HepG2 (cell line): ENCODE measurements around the gene HSD11B1L. TPM values are rescaled to one million over a fixed set of nuclear protein-coding genes. Genes with fewer than 3 reads are reported as not detected.
A peak's percentile ranks its signal among the peaks of the same experiment; 100 is the strongest.

Source experiments
- ARNT ChIP-seq: fragments of 450-650 bp; IDR thresholded peaks from 2 replicates; pipeline ENCODE4 v1.6.1; 2017
- ATAD3A ChIP-seq: sonication (generic); formaldehyde crosslinking; IDR thresholded peaks from 2 replicates; pipeline ENCODE4 v1.4.0; 2020; ENCODE audit warnings: missing genetic modification reagents
- CHCHD3 ChIP-seq: sonication (generic); formaldehyde crosslinking; IDR thresholded peaks from 2 replicates; pipeline ENCODE4 v1.8.0; 2022; ENCODE audit warnings: mild to moderate bottlenecking, missing genetic modification reagents, moderate library complexity
- HCFC1 ChIP-seq: fragments of 150-350 bp; IDR thresholded peaks from 2 replicates; pipeline ENCODE4 v1.6.1; 2014; ENCODE audit warnings: low read depth, low read length
- MXI1 ChIP-seq: IDR thresholded peaks from 3 replicates; pipeline ENCODE4 v1.6.1; 2012; ENCODE audit warnings: low read depth, low read length, inconsistent platforms, borderline replicate concordance
- NPAS2 ChIP-seq: sonication (generic); formaldehyde crosslinking; IDR thresholded peaks from 2 replicates; pipeline ENCODE4 v1.8.0; 2022; ENCODE audit warnings: mild to moderate bottlenecking, missing genetic modification reagents, borderline replicate concordance
- ONECUT2 ChIP-seq: sonication (generic); formaldehyde crosslinking; IDR thresholded peaks from 2 replicates; pipeline ENCODE4 v1.4.0; 2020; ENCODE audit warnings: missing genetic modification reagents
- PTBP1 ChIP-seq: fragments of 200-400 bp; formaldehyde crosslinking; IDR thresholded peaks from 2 replicates; pipeline ENCODE4 v1.6.1; 2018; ENCODE audit warnings: low read length, low read depth; ENCODE audit not compliant: poor library complexity, severe bottlenecking
- RXRB ChIP-seq: IDR thresholded peaks from 2 replicates; pipeline ENCODE4 v1.6.1; 2016; ENCODE audit warnings: borderline replicate concordance, missing genetic modification reagents, missing compliant biosample characterization
- SMARCE1 ChIP-seq: fragments of 450-650 bp; IDR thresholded peaks from 2 replicates; pipeline ENCODE4 v1.6.1; 2017; ENCODE audit warnings: borderline replicate concordance
- ZNF30 ChIP-seq: sonication (generic); formaldehyde crosslinking; IDR thresholded peaks from 2 replicates; pipeline ENCODE4 v1.5.0; 2020; ENCODE audit warnings: mild to moderate bottlenecking, missing genetic modification reagents
- ZNF547 ChIP-seq: sonication (generic); formaldehyde crosslinking; IDR thresholded peaks from 2 replicates; pipeline ENCODE4 v1.5.1; 2020; ENCODE audit warnings: mild to moderate bottlenecking, missing genetic modification reagents
- ZNF556 ChIP-seq: sonication (generic); formaldehyde crosslinking; IDR thresholded peaks from 2 replicates; pipeline ENCODE4 v1.4.0; 2020; ENCODE audit warnings: mild to moderate bottlenecking, missing genetic modification reagents, borderline replicate concordance
- ZNF572 ChIP-seq: sonication (generic); formaldehyde crosslinking; IDR thresholded peaks from 2 replicates; pipeline ENCODE4 v1.5.1; 2020; ENCODE audit warnings: mild to moderate bottlenecking, missing genetic modification reagents
- ZNF724P ChIP-seq: sonication (generic); formaldehyde crosslinking; IDR thresholded peaks from 2 replicates; pipeline ENCODE4 v1.8.0; 2022; ENCODE audit warnings: missing genetic modification reagents, borderline replicate concordance
- ZNF790 ChIP-seq: sonication (generic); formaldehyde crosslinking; IDR thresholded peaks from 2 replicates; pipeline ENCODE4 v1.8.0; 2022; ENCODE audit warnings: missing genetic modification reagents, mild to moderate bottlenecking, borderline replicate concordance
- ZSCAN20 ChIP-seq: sonication (generic); formaldehyde crosslinking; IDR thresholded peaks from 2 replicates; pipeline ENCODE4 v1.4.0; 2020; ENCODE audit warnings: missing genetic modification reagents, mild to moderate bottlenecking, borderline replicate concordance
- ZSCAN29 ChIP-seq: sonication (generic); formaldehyde crosslinking; conservative IDR thresholded peaks from 2 replicates; pipeline ENCODE4 v1.4.0; 2020; ENCODE audit warnings: mild to moderate bottlenecking, missing genetic modification reagents
- polyA plus RNA-seq, 8 experiments: library from polyadenylated mRNA; depleted of rRNA in 3 of 8; stranded (reverse) in 7 of 8; unstranded in 1 of 8; fragments of >200 nt; fragmentation: Illumina TruSeq in 4 of 8; extraction: Trizol in 4 of 8; gene quantifications; 2 replicates each; pipeline versions ENCODE4 v1.2.1 to v1.2.3, GENCODE V29; 2011 to 2016; ENCODE audit warnings: low read depth in 4 of 8, missing spikeins in 1 of 8, mixed read lengths in 1 of 8; ENCODE audit not compliant: insufficient read depth in 1 of 8
- total RNA-seq, 5 experiments: library from RNA; depleted of rRNA; stranded (reverse); fragments of >200 nt; fragmentation: Illumina TruSeq; extraction: Trizol; gene quantifications; 2 replicates each; pipeline ENCODE4 v1.2.3, GENCODE V29; 2016; ENCODE audit warnings: low read depth in 1 of 5
- TF ChIP-seq, protein P1 (sequence below): sonication (generic); formaldehyde crosslinking; IDR thresholded peaks from 2 replicates; pipeline ENCODE4 v1.4.0; 2020; ENCODE audit warnings: missing genetic modification reagents
- TF ChIP-seq, protein P2 (sequence below): sonication (generic); formaldehyde crosslinking; IDR thresholded peaks from 2 replicates; pipeline ENCODE4 v1.5.1; 2020; ENCODE audit warnings: mild to moderate bottlenecking, missing genetic modification reagents, borderline replicate concordance
- TF ChIP-seq, protein P3 (sequence below), 2 experiments: fragments of 450-650 bp in 1 of 2; sonication (generic) in 1 of 2; formaldehyde crosslinking; IDR thresholded peaks; 2 replicates each; pipeline versions ENCODE4 v1.5.0 to v1.8.0; 2020 to 2022; ENCODE audit warnings: mild to moderate bottlenecking in 1 of 2, missing genetic modification reagents in 1 of 2

Gene HSD11B1L
- total and polyA plus RNA-seq, 2 of the 13 experiments (the other 11 are each of a cell fraction or from before 2014, with no cell fraction given), result 2.8 to 3.9 TPM

DNA sequence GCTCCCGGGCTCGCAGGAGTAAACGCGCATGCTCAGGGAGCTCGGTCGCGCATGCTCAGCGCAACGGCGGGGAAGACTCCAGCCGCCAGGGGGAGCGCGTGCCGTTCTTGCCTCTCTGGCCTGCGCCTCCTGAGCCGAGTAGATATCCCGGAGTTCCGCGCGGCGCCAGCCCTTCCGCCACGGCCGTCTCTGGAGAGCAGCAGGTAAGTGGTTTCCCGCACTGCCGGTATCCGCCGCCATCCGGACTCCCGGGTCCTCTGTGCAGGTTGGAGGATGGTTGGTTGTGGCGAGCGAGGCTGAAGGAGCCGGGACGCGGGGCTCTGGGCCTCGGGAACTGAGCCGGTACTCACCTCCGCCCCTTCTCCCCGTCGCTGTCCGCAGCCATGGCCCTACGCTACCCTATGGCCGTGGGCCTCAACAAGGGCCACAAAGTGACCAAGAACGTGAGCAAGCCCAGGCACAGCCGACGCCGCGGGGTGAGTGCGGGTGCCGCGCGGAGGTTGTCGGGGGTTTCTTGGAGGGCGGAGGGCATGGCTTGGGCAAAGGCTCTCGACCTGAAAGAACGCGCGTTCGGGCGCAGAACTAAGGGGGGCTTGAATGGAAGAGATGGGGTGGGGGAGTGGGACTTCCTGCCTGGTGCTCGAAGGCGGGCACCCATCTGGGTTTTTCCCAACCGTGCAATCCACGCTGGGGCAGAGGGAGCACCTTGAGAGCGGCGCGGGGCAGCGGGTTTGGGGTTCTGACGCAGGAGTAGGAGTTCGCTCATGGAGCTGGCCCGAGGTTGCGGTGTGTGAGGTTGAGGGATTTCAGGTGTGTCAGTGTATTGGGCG is 9.5 kb downstream of the HSD11B1L start, which contains the start of gene RPL36 (continued):
- 0 out of 2 replicates have a peak, but pooled peaks have one; percentile 0 for TF ChIP-seq ZNF30
- TF ChIP-seq ZNF572, result 0 out of 2 replicates have a peak, but pooled peaks have one; percentile 51
- TF ChIP-seq, protein P1, sequence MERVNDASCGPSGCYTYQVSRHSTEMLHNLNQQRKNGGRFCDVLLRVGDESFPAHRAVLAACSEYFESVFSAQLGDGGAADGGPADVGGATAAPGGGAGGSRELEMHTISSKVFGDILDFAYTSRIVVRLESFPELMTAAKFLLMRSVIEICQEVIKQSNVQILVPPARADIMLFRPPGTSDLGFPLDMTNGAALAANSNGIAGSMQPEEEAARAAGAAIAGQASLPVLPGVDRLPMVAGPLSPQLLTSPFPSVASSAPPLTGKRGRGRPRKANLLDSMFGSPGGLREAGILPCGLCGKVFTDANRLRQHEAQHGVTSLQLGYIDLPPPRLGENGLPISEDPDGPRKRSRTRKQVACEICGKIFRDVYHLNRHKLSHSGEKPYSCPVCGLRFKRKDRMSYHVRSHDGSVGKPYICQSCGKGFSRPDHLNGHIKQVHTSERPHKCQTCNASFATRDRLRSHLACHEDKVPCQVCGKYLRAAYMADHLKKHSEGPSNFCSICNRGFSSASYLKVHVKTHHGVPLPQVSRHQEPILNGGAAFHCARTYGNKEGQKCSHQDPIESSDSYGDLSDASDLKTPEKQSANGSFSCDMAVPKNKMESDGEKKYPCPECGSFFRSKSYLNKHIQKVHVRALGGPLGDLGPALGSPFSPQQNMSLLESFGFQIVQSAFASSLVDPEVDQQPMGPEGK (CRISPR knock-in tag), result no peak
- peak; percentile 79; the same call in 1 of the 2 replicates for TF ChIP-seq ZSCAN29
- peak; percentile 91 for TF ChIP-seq ZNF547 (CRISPR knock-in tag)
- TF ChIP-seq PTBP1, result peak; percentile 51
- no peak for TF ChIP-seq NPAS2 (CRISPR knock-in tag)
- peak; percentile 80; the same call in 2 of the 3 replicates for TF ChIP-seq MXI1
- peak; percentile 82 for TF ChIP-seq RXRB (CRISPR knock-in tag)
- peak; percentile 98; the same call in 1 of the 2 replicates for TF ChIP-seq ZNF790 (CRISPR knock-in tag)
- peak; percentile 76; the same call in 1 of the 2 replicates for TF ChIP-seq ZNF556 (CRISPR knock-in tag)
- TF ChIP-seq SMARCE1, result no peak
- peak; percentile 56; the same call in 1 of the 2 replicates for TF ChIP-seq HCFC1
- TF ChIP-seq ATAD3A (CRISPR knock-in tag), result no peak
- TF ChIP-seq, protein P2, sequence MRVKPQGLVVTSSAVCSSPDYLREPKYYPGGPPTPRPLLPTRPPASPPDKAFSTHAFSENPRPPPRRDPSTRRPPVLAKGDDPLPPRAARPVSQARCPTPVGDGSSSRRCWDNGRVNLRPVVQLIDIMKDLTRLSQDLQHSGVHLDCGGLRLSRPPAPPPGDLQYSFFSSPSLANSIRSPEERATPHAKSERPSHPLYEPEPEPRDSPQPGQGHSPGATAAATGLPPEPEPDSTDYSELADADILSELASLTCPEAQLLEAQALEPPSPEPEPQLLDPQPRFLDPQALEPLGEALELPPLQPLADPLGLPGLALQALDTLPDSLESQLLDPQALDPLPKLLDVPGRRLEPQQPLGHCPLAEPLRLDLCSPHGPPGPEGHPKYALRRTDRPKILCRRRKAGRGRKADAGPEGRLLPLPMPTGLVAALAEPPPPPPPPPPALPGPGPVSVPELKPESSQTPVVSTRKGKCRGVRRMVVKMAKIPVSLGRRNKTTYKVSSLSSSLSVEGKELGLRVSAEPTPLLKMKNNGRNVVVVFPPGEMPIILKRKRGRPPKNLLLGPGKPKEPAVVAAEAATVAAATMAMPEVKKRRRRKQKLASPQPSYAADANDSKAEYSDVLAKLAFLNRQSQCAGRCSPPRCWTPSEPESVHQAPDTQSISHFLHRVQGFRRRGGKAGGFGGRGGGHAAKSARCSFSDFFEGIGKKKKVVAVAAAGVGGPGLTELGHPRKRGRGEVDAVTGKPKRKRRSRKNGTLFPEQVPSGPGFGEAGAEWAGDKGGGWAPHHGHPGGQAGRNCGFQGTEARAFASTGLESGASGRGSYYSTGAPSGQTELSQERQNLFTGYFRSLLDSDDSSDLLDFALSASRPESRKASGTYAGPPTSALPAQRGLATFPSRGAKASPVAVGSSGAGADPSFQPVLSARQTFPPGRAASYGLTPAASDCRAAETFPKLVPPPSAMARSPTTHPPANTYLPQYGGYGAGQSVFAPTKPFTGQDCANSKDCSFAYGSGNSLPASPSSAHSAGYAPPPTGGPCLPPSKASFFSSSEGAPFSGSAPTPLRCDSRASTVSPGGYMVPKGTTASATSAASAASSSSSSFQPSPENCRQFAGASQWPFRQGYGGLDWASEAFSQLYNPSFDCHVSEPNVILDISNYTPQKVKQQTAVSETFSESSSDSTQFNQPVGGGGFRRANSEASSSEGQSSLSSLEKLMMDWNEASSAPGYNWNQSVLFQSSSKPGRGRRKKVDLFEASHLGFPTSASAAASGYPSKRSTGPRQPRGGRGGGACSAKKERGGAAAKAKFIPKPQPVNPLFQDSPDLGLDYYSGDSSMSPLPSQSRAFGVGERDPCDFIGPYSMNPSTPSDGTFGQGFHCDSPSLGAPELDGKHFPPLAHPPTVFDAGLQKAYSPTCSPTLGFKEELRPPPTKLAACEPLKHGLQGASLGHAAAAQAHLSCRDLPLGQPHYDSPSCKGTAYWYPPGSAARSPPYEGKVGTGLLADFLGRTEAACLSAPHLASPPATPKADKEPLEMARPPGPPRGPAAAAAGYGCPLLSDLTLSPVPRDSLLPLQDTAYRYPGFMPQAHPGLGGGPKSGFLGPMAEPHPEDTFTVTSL (CRISPR knock-in tag), result peak; percentile 58
- TF ChIP-seq, protein P3, sequence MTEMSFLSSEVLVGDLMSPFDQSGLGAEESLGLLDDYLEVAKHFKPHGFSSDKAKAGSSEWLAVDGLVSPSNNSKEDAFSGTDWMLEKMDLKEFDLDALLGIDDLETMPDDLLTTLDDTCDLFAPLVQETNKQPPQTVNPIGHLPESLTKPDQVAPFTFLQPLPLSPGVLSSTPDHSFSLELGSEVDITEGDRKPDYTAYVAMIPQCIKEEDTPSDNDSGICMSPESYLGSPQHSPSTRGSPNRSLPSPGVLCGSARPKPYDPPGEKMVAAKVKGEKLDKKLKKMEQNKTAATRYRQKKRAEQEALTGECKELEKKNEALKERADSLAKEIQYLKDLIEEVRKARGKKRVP (CRISPR knock-in tag; IDR thresholded peaks at IDR 0.05), result peak in 1 of 2 experiments; percentile 61; a peak in 2 of 4 replicates
- TF ChIP-seq ARNT, result no peak
- peak; percentile 66; the same call in 1 of the 2 replicates for TF ChIP-seq ZSCAN20 (CRISPR knock-in tag)
- TF ChIP-seq CHCHD3 (CRISPR knock-in tag), result peak; percentile 96
- TF ChIP-seq ONECUT2, result 0 out of 2 replicates have a peak, but pooled peaks have one; percentile 31
- TF ChIP-seq ZNF724P, result peak; percentile 95
